Ascending aorta (tissue), 2 donors: ENCODE measurements around the gene CBR4. TPM values are rescaled to one million over a fixed set of nuclear protein-coding genes. Genes with fewer than 3 reads are reported as not detected.

Experiments
- DNase-seq, 2 donors: peaks; one replicate each; pipeline ENCODE4 v3.0.0-alpha.2; 2019; ENCODE audit warnings: low spot score in 2 of 2
- H3K27ac ChIP-seq, 2 donors: fragments of 200-600 bp; sonication (generic); one replicate each; pipeline ENCODE4 v1.5.1; 2016 to 2017; ENCODE audit warnings: mild to moderate bottlenecking in 1 of 2
- H3K27me3 ChIP-seq: fragments of 200-600 bp; sonication (generic); one replicate; pipeline ENCODE4 v1.5.1; 2017
- H3K36me3 ChIP-seq, 2 donors: fragments of 200-600 bp; sonication (generic); one replicate each; pipeline ENCODE4 v1.5.1; 2016
- H3K4me1 ChIP-seq, 2 donors: fragments of 200-600 bp; sonication (generic); one replicate each; pipeline ENCODE4 v1.5.1; 2016 to 2017; ENCODE audit warnings: mild to moderate bottlenecking in 1 of 2
- H3K4me3 ChIP-seq, 2 donors: fragments of 200-600 bp; sonication (generic); one replicate each; pipeline ENCODE4 v1.5.1; 2016 to 2017; ENCODE audit warnings: mild to moderate bottlenecking in 1 of 2
- H3K9me3 ChIP-seq, 2 donors: fragments of 200-600 bp; sonication (generic); one replicate each; pipeline ENCODE4 v1.5.1; 2016
- CTCF ChIP-seq, 3 experiments: fragments of 200-600 bp in 2 of 3; fragments of 450-650 bp in 1 of 3; sonication (generic) in 2 of 3; IDR thresholded peaks; one replicate each; pipeline ENCODE4 v1.5.1; 2016 to 2019; ENCODE audit warnings: antibody characterized with exemption in 3 of 3, mild to moderate bottlenecking in 1 of 3, moderate library complexity in 1 of 3
- intact Hi-C: fragments of 100-400 bp; cut with DNase I; formaldehyde crosslinking; loops from one replicate; pipeline ENCODE4 v1.15.1; 2023
- total RNA-seq: library from RNA; depleted of rRNA; stranded (reverse); fragments of >200 nt; gene quantifications from one replicate; pipeline ENCODE4 v1.1.0, GENCODE V29; 2016

The CBR4 gene
- total RNA-seq, 1 donor from 2014 or later: 0.53 TPM

GRCh38 chr4:169012049-169012448 lies 2.0 kb upstream of the CBR4 start:
- intact Hi-C loops: loop anchor here (5.0 to 10.0 kb wide), 2 partner anchors 260 to 427 kb away; partner anchors contain the start of gene SH3RF1
- no peaks in the 10 kb centered on the region for H3K27me3 ChIP-seq
- no peak for DNase-seq
- TF ChIP-seq CTCF (IDR thresholded peaks at IDR 0.05): no peak
- H3K36me3 ChIP-seq: no peaks in the 10 kb centered on the region
- peaks cover 0 to 10% of the 10 kb centered on the region in 2 donors for H3K4me1 ChIP-seq
- H3K9me3 ChIP-seq: no peaks in the 10 kb centered on the region
- no peak overlapping the region for H3K4me3 ChIP-seq
- H3K27ac ChIP-seq: no peak overlapping the region

GRCh38 chr4:169009286-169010124 lies 550 bp downstream of the CBR4 start:
- DNase-seq: peak in 1 of 2 donors; percentile 75
- intact Hi-C loops: loop anchor here (2.0 to 10.0 kb wide), 5 partner anchors 87 to 425 kb away; partner anchors contain the start of gene SH3RF1

GRCh38 chr4:169005453-169006099 lies 4.5 kb downstream of the CBR4 start:
- Histone ChIP-seq H3K36me3 (peaks cover 5 to 29% of the 10 kb centered on the region in 2 donors), H3K4me1 (peaks cover 0 to 10% of the 10 kb centered on the region in 2 donors), H3K4me3 (no peak overlapping the region), H3K27me3 (no peaks in the 10 kb centered on the region), H3K9me3 (no peaks in the 10 kb centered on the region), H3K27ac (no peak overlapping the region)
- no peak for DNase-seq
- TF ChIP-seq CTCF (IDR thresholded peaks at IDR 0.05): peak in 2 of 3 experiments; percentile 18 to 36
- intact Hi-C loops: loop anchor here (5.0 kb wide), 2 partner anchors 83 to 112 kb away; no protein-coding TSS in a partner anchor

More at GRCh38 chr4:169009286-169010124, 550 bp downstream of the CBR4 start:
- Histone ChIP-seq H3K27me3 (no peaks in the 10 kb centered on the region), H3K4me1 (peaks cover 0 to 10% of the 10 kb centered on the region in 2 donors), H3K9me3 (no peaks in the 10 kb centered on the region), H3K4me3 (peak overlapping the region; percentile 67 to 68), H3K36me3 (peaks cover 0 to 2% of the 10 kb centered on the region in 2 donors), H3K27ac (peak overlapping the region; percentile 85 to 91)
- peak in 1 of 3 experiments; percentile 18 for TF ChIP-seq CTCF (IDR thresholded peaks at IDR 0.05)

GRCh38 chr4:169000315-169000714 lies 9.7 kb downstream of the CBR4 start:
- H3K4me1 ChIP-seq: no peaks in the 10 kb centered on the region

More at GRCh38 chr4:169000315-169000714, 9.7 kb downstream of the CBR4 start:
- Histone ChIP-seq H3K27me3 (no peaks in the 10 kb centered on the region), H3K9me3 (no peaks in the 10 kb centered on the region), H3K4me3 (no peak overlapping the region), H3K36me3 (peaks cover 5 to 29% of the 10 kb centered on the region in 2 donors), H3K27ac (no peak overlapping the region)
- DNase-seq: no peak
- intact Hi-C loops: no loop called here
- no peak for TF ChIP-seq CTCF (IDR thresholded peaks at IDR 0.05)
